ENCODE measurements around the gene AAK1. TPM values are rescaled to one million over a fixed set of nuclear protein-coding genes. Genes with fewer than 3 reads are reported as not detected.

The AAK1 gene
- total RNA-seq, 3 donors from 2014 or later (not counting 1 experiment from before 2014, with no cell fraction given): 174 to 249 (median 204) TPM

DNA sequence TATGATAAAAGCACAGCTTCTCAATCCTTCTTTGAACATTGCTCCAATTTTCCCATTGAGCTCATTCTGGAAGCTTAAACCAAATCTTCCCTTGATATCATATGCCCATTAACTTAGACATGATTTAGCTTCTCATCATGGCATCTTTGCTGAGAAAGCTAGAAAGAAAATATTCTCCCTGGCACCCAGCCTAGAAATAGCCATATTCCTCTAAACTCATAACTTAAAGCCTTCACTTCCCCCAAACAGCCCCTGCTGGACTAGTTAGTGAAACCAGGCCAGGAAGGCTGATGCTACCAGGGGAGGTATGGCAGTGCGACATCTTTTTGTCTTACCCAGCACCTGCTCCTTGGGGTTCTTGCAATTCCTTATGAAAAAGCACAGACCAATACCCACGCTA, 4.3 kb downstream of the AAK1 start:
- peaks cover 37% of the 10 kb centered on the region for H3K4me1 ChIP-seq (ENCODE audit: control insufficient read depth, insufficient read depth, low read length)
- intact Hi-C loops (cut with micrococcal nuclease): no loop called here
- Mint-ChIP-seq H3K27me3 (ENCODE audit: low read depth in 2 of 2) (no peaks in the 10 kb centered on the region), H3K36me3 (no peaks in the 10 kb centered on the region), H3K4me3 (peak overlapping the region; percentile 36), H3K4me1 (peaks cover 79 to 80% of the 10 kb centered on the region in 2 donors), H3K27ac (peak overlapping the region; percentile 95 to 97), H3K9me3 (no peaks in the 10 kb centered on the region)
- H3K27ac ChIP-seq (ENCODE audit: low read length): no peak overlapping the region
- ATAC-seq (no peak), DNase-seq (peak in 1 of 2 donors; percentile 36)
- no peak for TF ChIP-seq CTCF (IDR thresholded peaks at IDR 0.05)
- 100% methylated on average over 1 of the region's 2 CpGs for WGBS (ENCODE audit: insufficient coverage)
- H3K27me3 ChIP-seq (ENCODE audit: control insufficient read depth, insufficient read depth, low read length): no peaks in the 10 kb centered on the region
- H3K36me3 ChIP-seq (ENCODE audit: control insufficient read depth, insufficient read depth, low read length): peaks cover 2% of the 10 kb centered on the region
- H3K4me3 ChIP-seq (ENCODE audit: low read length): no peak overlapping the region
- no peaks in the 10 kb centered on the region for H3K9me3 ChIP-seq (ENCODE audit: control insufficient read depth, insufficient read depth, low read length)

- no peaks in the 10 kb centered on the region for H3K9me3 ChIP-seq (ENCODE audit: control insufficient read depth, insufficient read depth, low read length)
- no peaks in the 10 kb centered on the region for H3K27me3 ChIP-seq (ENCODE audit: control insufficient read depth, insufficient read depth, low read length)
- peaks cover 2% of the 10 kb centered on the region for H3K36me3 ChIP-seq (ENCODE audit: control insufficient read depth, insufficient read depth, low read length)
- intact Hi-C loops (cut with micrococcal nuclease): no loop called here
- Mint-ChIP-seq H3K27ac (peak overlapping the region; percentile 95 to 97), H3K36me3 (no peaks in the 10 kb centered on the region), H3K4me3 (peak overlapping the region; percentile 10), H3K9me3 (no peaks in the 10 kb centered on the region), H3K27me3 (ENCODE audit: low read depth in 2 of 2) (no peaks in the 10 kb centered on the region), H3K4me1 (peaks cover 80 to 83% of the 10 kb centered on the region in 2 donors)
- H3K27ac ChIP-seq (ENCODE audit: low read length): no peak overlapping the region
- TF ChIP-seq CTCF (IDR thresholded peaks at IDR 0.05): no peak
- H3K4me3 ChIP-seq (ENCODE audit: low read length): no peak overlapping the region
- peaks cover 31% of the 10 kb centered on the region for H3K4me1 ChIP-seq (ENCODE audit: control insufficient read depth, insufficient read depth, low read length)
- DNase-seq: no peak
- WGBS (ENCODE audit: insufficient coverage): 92% methylated on average over 1 of the region's 3 CpGs
- ATAC-seq: no peak
Observed at GRCh38 chr2:69638630-69639029, 4.9 kb downstream of the AAK1 start.

GRCh38 chr2:69637923-69638322, 5.6 kb downstream of the AAK1 start:
- H3K4me1 ChIP-seq (ENCODE audit: control insufficient read depth, insufficient read depth, low read length): peaks cover 31% of the 10 kb centered on the region
- Mint-ChIP-seq H3K36me3 (no peaks in the 10 kb centered on the region), H3K9me3 (no peaks in the 10 kb centered on the region), H3K4me3 (peak overlapping the region; percentile 10), H3K27ac (peak overlapping the region; percentile 95 to 97), H3K27me3 (ENCODE audit: low read depth in 2 of 2) (no peaks in the 10 kb centered on the region), H3K4me1 (peaks cover 78 to 80% of the 10 kb centered on the region in 2 donors)
- no peak overlapping the region for H3K27ac ChIP-seq (ENCODE audit: low read length)
- TF ChIP-seq CTCF (IDR thresholded peaks at IDR 0.05): no peak
- ATAC-seq: no peak
- H3K36me3 ChIP-seq (ENCODE audit: control insufficient read depth, insufficient read depth, low read length): peaks cover 2% of the 10 kb centered on the region
- DNase-seq: no peak
- intact Hi-C loops (cut with micrococcal nuclease): no loop called here
- no peaks in the 10 kb centered on the region for H3K27me3 ChIP-seq (ENCODE audit: control insufficient read depth, insufficient read depth, low read length)
- 75% methylated on average over 3 of the region's 3 CpGs for WGBS (ENCODE audit: insufficient coverage)
- H3K4me3 ChIP-seq (ENCODE audit: low read length): no peak overlapping the region
- H3K9me3 ChIP-seq (ENCODE audit: control insufficient read depth, insufficient read depth, low read length): no peaks in the 10 kb centered on the region

GRCh38 chr2:69636395-69636794, 7.1 kb downstream of the AAK1 start:
- Mint-ChIP-seq H3K36me3 (no peaks in the 10 kb centered on the region), H3K9me3 (no peaks in the 10 kb centered on the region), H3K4me1 (peaks cover 68 to 70% of the 10 kb centered on the region in 2 donors), H3K27ac (peak overlapping the region in 1 of 2 donors; percentile 95), H3K4me3 (no peak overlapping the region), H3K27me3 (ENCODE audit: low read depth in 2 of 2) (no peaks in the 10 kb centered on the region)
- TF ChIP-seq CTCF (IDR thresholded peaks at IDR 0.05): no peak
- Histone ChIP-seq H3K4me1 (ENCODE audit: control insufficient read depth, insufficient read depth, low read length) (peaks cover 28% of the 10 kb centered on the region), H3K27ac (ENCODE audit: low read length) (no peak overlapping the region), H3K4me3 (ENCODE audit: low read length) (no peak overlapping the region), H3K9me3 (ENCODE audit: control insufficient read depth, insufficient read depth, low read length) (no peaks in the 10 kb centered on the region), H3K27me3 (ENCODE audit: control insufficient read depth, insufficient read depth, low read length) (no peaks in the 10 kb centered on the region), H3K36me3 (ENCODE audit: control insufficient read depth, insufficient read depth, low read length) (peaks cover 2% of the 10 kb centered on the region)
- intact Hi-C loops (cut with micrococcal nuclease): no loop called here
- 96% methylated on average over 2 of the region's 2 CpGs for WGBS (ENCODE audit: insufficient coverage)
- DNase-seq: no peak
- peak in 1 of 3 donors; percentile 33 for ATAC-seq

Data from natural killer cell (primary cell).